ENCODE measurements around the gene MORF4L2.

DNA sequence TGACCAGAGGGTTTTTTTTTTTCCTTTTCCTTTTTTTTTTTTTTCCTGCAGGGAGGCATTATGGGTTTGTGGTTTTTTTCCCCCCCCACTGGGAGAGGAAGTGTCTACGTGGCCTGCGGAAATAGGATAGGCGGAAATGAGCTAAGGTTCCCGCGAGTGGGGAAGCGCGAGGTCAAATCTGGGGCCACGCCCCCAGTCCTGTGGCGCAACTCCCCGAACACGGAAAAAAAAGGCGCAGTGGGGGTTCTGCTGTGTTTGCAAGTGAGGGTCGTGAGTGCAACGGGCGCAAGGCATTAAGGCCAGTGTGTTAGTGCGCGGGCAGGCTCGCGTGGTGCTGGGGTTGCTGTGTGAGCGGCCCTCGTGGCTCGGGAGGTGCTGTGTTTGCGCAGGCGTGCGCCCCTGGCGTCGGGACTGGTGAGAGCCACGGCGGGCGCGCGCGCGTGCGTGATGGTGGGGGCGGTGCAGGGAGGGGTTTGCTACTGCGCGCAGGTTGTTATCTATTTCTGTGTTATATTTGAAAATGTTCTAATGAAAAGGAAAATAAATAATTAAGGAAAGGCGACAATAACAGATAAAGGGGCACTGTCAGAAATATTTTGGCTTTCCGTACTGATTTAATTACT is 685 bp upstream of the MORF4L2 start:
- TF ChIP-seq ZNF274 (IDR thresholded peaks at IDR 0.05; ENCODE audit: low read depth, low read length) = no peak
- no peak for TF ChIP-seq SUZ12 (IDR thresholded peaks at IDR 0.05; ENCODE audit: extremely low read depth, insufficient read depth, insufficient read length)
